ENCODE data around the gene SETD3.
A peak's percentile ranks its signal among the peaks of the same experiment; 100 is the strongest.

SETD3 gene

DNA sequence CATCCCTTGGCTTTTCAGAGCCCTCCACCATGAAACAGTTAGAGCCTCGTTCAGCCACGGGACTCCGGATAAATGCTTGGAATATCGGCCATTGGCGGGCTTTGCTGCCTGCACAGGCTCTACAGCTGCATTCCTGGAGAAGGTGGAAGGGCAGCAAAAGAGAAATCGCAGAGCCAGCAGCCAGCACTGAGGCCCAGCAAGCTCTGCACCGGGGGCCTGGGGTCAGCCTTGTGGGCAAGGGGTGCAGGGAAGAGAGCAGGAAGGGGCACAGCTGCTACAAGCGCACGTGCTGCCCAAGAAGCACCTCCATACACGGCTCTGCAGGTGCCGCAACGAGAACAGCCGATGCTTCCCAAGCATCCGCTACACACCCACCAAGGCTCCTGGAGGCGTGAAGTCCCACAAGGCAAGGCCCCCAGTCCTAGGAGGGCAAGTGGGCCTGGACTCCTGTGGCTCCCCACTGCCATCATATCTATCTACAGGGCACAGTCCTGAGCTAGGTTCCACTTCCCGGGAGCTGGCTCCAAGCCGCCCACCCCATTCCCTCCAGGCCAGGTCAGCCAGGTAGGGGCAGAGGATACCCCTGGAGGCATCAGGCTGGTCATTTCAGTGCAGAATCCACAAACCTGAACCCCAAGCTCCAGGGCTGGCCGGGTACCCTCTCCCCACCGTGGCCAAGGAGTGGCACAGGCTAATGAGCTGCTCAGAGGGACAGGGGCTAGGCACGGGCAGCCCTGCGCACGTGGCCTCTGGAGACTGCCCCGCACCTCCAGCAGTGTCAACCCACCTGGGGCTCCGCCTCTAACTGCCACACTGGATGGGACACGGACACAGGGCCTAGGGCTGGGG, 40.7 kb upstream of the SETD3 start:
- peaks cover 0 to 29% of the 10 kb centered on the region in 2 donors for H3K36me3 ChIP-seq (replicated peaks in 1 of 2; ENCODE audit: control insufficient read depth in 2 of 2, insufficient read depth in 2 of 2, low read length in 2 of 2)
- H2AK5ac ChIP-seq (ENCODE audit: low read depth, low read length), result peak overlapping the region; percentile 100
- no peak overlapping the region for H3K4me2 ChIP-seq (ENCODE audit: insufficient read depth, low read length, poor library complexity, severe bottlenecking)
- H2BK15ac ChIP-seq (ENCODE audit: low read length), result peak overlapping the region; percentile 96
- H2BK12ac ChIP-seq (ENCODE audit: low read length), result peak overlapping the region; percentile 11
- H3K18ac ChIP-seq (ENCODE audit: low read length), result peak overlapping the region; percentile 98
- no peak overlapping the region for H3K4me3 ChIP-seq (ENCODE audit: low read length in 2 of 2)
- WGBS, 2 donors (ENCODE audit: extremely low coverage in 2 of 2, insufficient read length in 2 of 2, insufficient replicate concordance in 1 of 2), result no CpG with 5 or more reads among the region's 25 CpGs
- DNase-seq (ENCODE audit: low spot score), result no peak
- peak overlapping the region; percentile 87 for H2BK5ac ChIP-seq (ENCODE audit: low read length)
- peak overlapping the region; percentile 44 for H3K9ac ChIP-seq (ENCODE audit: low read depth, low read length, poor library complexity)
- peak overlapping the region; percentile 30 for H4K91ac ChIP-seq (ENCODE audit: low read depth, low read length, poor library complexity)
- peak overlapping the region; percentile 75 for H3K23ac ChIP-seq (ENCODE audit: low read depth, low read length, poor library complexity)
- H3K9me3 ChIP-seq (replicated peaks in 1 of 2; ENCODE audit: control insufficient read depth in 2 of 2, insufficient read depth in 1 of 2, low read depth in 1 of 2, low read length in 2 of 2), result no peaks in the 10 kb centered on the region
- H3K4me1 ChIP-seq (ENCODE audit: control insufficient read depth in 2 of 2, insufficient read depth in 1 of 2, low read depth in 1 of 2, low read length in 2 of 2), result peaks cover 42 to 44% of the 10 kb centered on the region in 2 donors
- peak overlapping the region; percentile 6 for H2BK120ac ChIP-seq (ENCODE audit: low read depth, low read length)
- H3K79me1 ChIP-seq (ENCODE audit: low read depth, low read length), result peaks cover 27% of the 10 kb centered on the region
- H3K14ac ChIP-seq (ENCODE audit: low read length), result peak overlapping the region; percentile 97
- no peak overlapping the region for H3K27ac ChIP-seq (replicated peaks; ENCODE audit: low read length)
- no peak overlapping the region for H4K8ac ChIP-seq (ENCODE audit: low read depth, low read length)
- H3K27me3 ChIP-seq (ENCODE audit: control insufficient read depth in 3 of 3, insufficient read depth in 3 of 3, low read depth in 1 of 3, low read length in 3 of 3), result no peaks in the 10 kb centered on the region
- no peak overlapping the region for H3K4ac ChIP-seq (ENCODE audit: low read length)
- no peak overlapping the region for H2AFZ ChIP-seq (ENCODE audit: low read length)

- H3K9ac ChIP-seq (ENCODE audit: low read depth, low read length, poor library complexity), result no peak overlapping the region
- no peaks in the 10 kb centered on the region for H3K9me3 ChIP-seq (replicated peaks in 1 of 2; ENCODE audit: control insufficient read depth in 2 of 2, insufficient read depth in 1 of 2, low read depth in 1 of 2, low read length in 2 of 2)
- peak overlapping the region; percentile 60 for H2BK15ac ChIP-seq (ENCODE audit: low read length)
- H2BK5ac ChIP-seq (ENCODE audit: low read length), result no peak overlapping the region
- no CpG with 5 or more reads among the region's 11 CpGs for WGBS, 2 donors (ENCODE audit: extremely low coverage in 2 of 2, insufficient read length in 2 of 2, insufficient replicate concordance in 1 of 2)
- DNase-seq (ENCODE audit: low spot score), result no peak
- H2AFZ ChIP-seq (ENCODE audit: low read length), result no peak overlapping the region
- H3K18ac ChIP-seq (ENCODE audit: low read length), result peak overlapping the region; percentile 20
- no peak overlapping the region for H4K8ac ChIP-seq (ENCODE audit: low read depth, low read length)
- no peak overlapping the region for H4K91ac ChIP-seq (ENCODE audit: low read depth, low read length, poor library complexity)
- no peaks in the 10 kb centered on the region for H3K27me3 ChIP-seq (ENCODE audit: control insufficient read depth in 3 of 3, insufficient read depth in 3 of 3, low read depth in 1 of 3, low read length in 3 of 3)
- no peak overlapping the region for H3K4me3 ChIP-seq (ENCODE audit: low read length in 2 of 2)
- no peak overlapping the region for H3K4ac ChIP-seq (ENCODE audit: low read length)
- H3K36me3 ChIP-seq (replicated peaks in 1 of 2; ENCODE audit: control insufficient read depth in 2 of 2, insufficient read depth in 2 of 2, low read length in 2 of 2), result peaks cover 0 to 35% of the 10 kb centered on the region in 2 donors
- no peak overlapping the region for H2BK12ac ChIP-seq (ENCODE audit: low read length)
- H3K23ac ChIP-seq (ENCODE audit: low read depth, low read length, poor library complexity), result no peak overlapping the region
- peaks cover 35 to 42% of the 10 kb centered on the region in 2 donors for H3K4me1 ChIP-seq (ENCODE audit: control insufficient read depth in 2 of 2, insufficient read depth in 1 of 2, low read depth in 1 of 2, low read length in 2 of 2)
- no peak overlapping the region for H3K14ac ChIP-seq (ENCODE audit: low read length)
- no peak overlapping the region for H3K4me2 ChIP-seq (ENCODE audit: insufficient read depth, low read length, poor library complexity, severe bottlenecking)
- H2BK120ac ChIP-seq (ENCODE audit: low read depth, low read length), result no peak overlapping the region
- H3K79me1 ChIP-seq (ENCODE audit: low read depth, low read length), result peaks cover 24% of the 10 kb centered on the region
- no peak overlapping the region for H3K27ac ChIP-seq (replicated peaks; ENCODE audit: low read length)
- peak overlapping the region; percentile 100 for H2AK5ac ChIP-seq (ENCODE audit: low read depth, low read length)
Observed at GRCh38 chr14:99520571-99521081, 40.0 kb upstream of the SETD3 start.

- WGBS, 2 donors (ENCODE audit: extremely low coverage in 2 of 2, insufficient read length in 2 of 2, insufficient replicate concordance in 1 of 2), result no CpG with 5 or more reads among the region's 6 CpGs
- H4K8ac ChIP-seq (ENCODE audit: low read depth, low read length), result no peak overlapping the region
- no peak overlapping the region for H2BK15ac ChIP-seq (ENCODE audit: low read length)
Observed at GRCh38 chr14:99519931-99520421, 39.3 kb upstream of the SETD3 start.

GRCh38 chr14:99519347-99519881, 38.8 kb upstream of the SETD3 start:
- no peak overlapping the region for H3K18ac ChIP-seq (ENCODE audit: low read length)
- H3K36me3 ChIP-seq (replicated peaks in 1 of 2; ENCODE audit: control insufficient read depth in 2 of 2, insufficient read depth in 2 of 2, low read length in 2 of 2), result peaks cover 4 to 45% of the 10 kb centered on the region in 2 donors
- no peak overlapping the region for H2BK120ac ChIP-seq (ENCODE audit: low read depth, low read length)
- no peak overlapping the region for H2BK15ac ChIP-seq (ENCODE audit: low read length)
- H3K9ac ChIP-seq (ENCODE audit: low read depth, low read length, poor library complexity), result no peak overlapping the region
- DNase-seq (ENCODE audit: low spot score), result no peak
- H3K14ac ChIP-seq (ENCODE audit: low read length), result no peak overlapping the region
- no peak overlapping the region for H2BK5ac ChIP-seq (ENCODE audit: low read length)
- peaks cover 25 to 32% of the 10 kb centered on the region in 2 donors for H3K4me1 ChIP-seq (ENCODE audit: control insufficient read depth in 2 of 2, insufficient read depth in 1 of 2, low read depth in 1 of 2, low read length in 2 of 2)
- H2AK5ac ChIP-seq (ENCODE audit: low read depth, low read length), result no peak overlapping the region
- H3K27ac ChIP-seq (replicated peaks; ENCODE audit: low read length), result no peak overlapping the region
- no peak overlapping the region for H3K4me3 ChIP-seq (ENCODE audit: low read length in 2 of 2)
- no peak overlapping the region for H3K23ac ChIP-seq (ENCODE audit: low read depth, low read length, poor library complexity)
- no peaks in the 10 kb centered on the region for H3K27me3 ChIP-seq (ENCODE audit: control insufficient read depth in 3 of 3, insufficient read depth in 3 of 3, low read depth in 1 of 3, low read length in 3 of 3)
- no peaks in the 10 kb centered on the region for H3K9me3 ChIP-seq (replicated peaks in 1 of 2; ENCODE audit: control insufficient read depth in 2 of 2, insufficient read depth in 1 of 2, low read depth in 1 of 2, low read length in 2 of 2)
- H3K79me1 ChIP-seq (ENCODE audit: low read depth, low read length), result peaks cover 21% of the 10 kb centered on the region
- no peak overlapping the region for H2AFZ ChIP-seq (ENCODE audit: low read length)
- H4K91ac ChIP-seq (ENCODE audit: low read depth, low read length, poor library complexity), result no peak overlapping the region
- no peak overlapping the region for H4K8ac ChIP-seq (ENCODE audit: low read depth, low read length)
- no peak overlapping the region for H3K4me2 ChIP-seq (ENCODE audit: insufficient read depth, low read length, poor library complexity, severe bottlenecking)
- no peak overlapping the region for H3K4ac ChIP-seq (ENCODE audit: low read length)
- no peak overlapping the region for H2BK12ac ChIP-seq (ENCODE audit: low read length)
- no CpG with 5 or more reads among the region's 8 CpGs for WGBS, 2 donors (ENCODE audit: extremely low coverage in 2 of 2, insufficient read length in 2 of 2, insufficient replicate concordance in 1 of 2)

More at GRCh38 chr14:99519931-99520421, 39.3 kb upstream of the SETD3 start:
- Histone ChIP-seq H3K18ac (ENCODE audit: low read length) (peak overlapping the region; percentile 2), H3K14ac (ENCODE audit: low read length) (no peak overlapping the region), H2BK120ac (ENCODE audit: low read depth, low read length) (no peak overlapping the region), H2AK5ac (ENCODE audit: low read depth, low read length) (peak overlapping the region; percentile 3), H3K23ac (ENCODE audit: low read depth, low read length, poor library complexity) (no peak overlapping the region), H3K27me3 (ENCODE audit: control insufficient read depth in 3 of 3, insufficient read depth in 3 of 3, low read depth in 1 of 3, low read length in 3 of 3) (no peaks in the 10 kb centered on the region), H3K79me1 (ENCODE audit: low read depth, low read length) (peaks cover 21% of the 10 kb centered on the region), H3K4me3 (ENCODE audit: low read length in 2 of 2) (no peak overlapping the region), H4K91ac (ENCODE audit: low read depth, low read length, poor library complexity) (no peak overlapping the region), H2AFZ (ENCODE audit: low read length) (no peak overlapping the region), H3K4me1 (ENCODE audit: control insufficient read depth in 2 of 2, insufficient read depth in 1 of 2, low read depth in 1 of 2, low read length in 2 of 2) (peaks cover 30 to 38% of the 10 kb centered on the region in 2 donors), H3K9me3 (replicated peaks in 1 of 2; ENCODE audit: control insufficient read depth in 2 of 2, insufficient read depth in 1 of 2, low read depth in 1 of 2, low read length in 2 of 2) (no peaks in the 10 kb centered on the region), H2BK5ac (ENCODE audit: low read length) (no peak overlapping the region), H3K27ac (replicated peaks; ENCODE audit: low read length) (no peak overlapping the region), H2BK12ac (ENCODE audit: low read length) (no peak overlapping the region), H3K36me3 (replicated peaks in 1 of 2; ENCODE audit: control insufficient read depth in 2 of 2, insufficient read depth in 2 of 2, low read length in 2 of 2) (peaks cover 3 to 40% of the 10 kb centered on the region in 2 donors), H3K4me2 (ENCODE audit: insufficient read depth, low read length, poor library complexity, severe bottlenecking) (no peak overlapping the region), H3K4ac (ENCODE audit: low read length) (no peak overlapping the region), H3K9ac (ENCODE audit: low read depth, low read length, poor library complexity) (no peak overlapping the region)
- DNase-seq (ENCODE audit: low spot score), result no peak
